HEK293 (cell line): ENCODE measurements around the gene EYA2.

ENCODE experiments used
- CTCF ChIA-PET: fragments of 350-600 bp; formaldehyde crosslinking; extraction: SDS; loops from one replicate; lab custom pipeline; 2021; ENCODE audit warnings: antibody characterized with exemption; lab: Yijun Ruan, JAX
- POLR2A ChIA-PET: fragments of 300-600 bp; formaldehyde crosslinking; extraction: SDS; loops from one replicate; lab custom pipeline; 2020; ENCODE audit warnings: antibody characterized with exemption, inconsistent platforms; lab: Yijun Ruan, JAX
- H3K27ac ChIP-seq: fragments of 200-500 bp; sonication (Bioruptor generic); 2 replicates; pipeline ENCODE4 v1.5.1; 2014; ENCODE audit warnings: low read depth, low read length, control low read depth, inconsistent platforms; ENCODE audit errors: extremely low read depth
- H3K36me3 ChIP-seq, 2 experiments: fragments of 200-500 bp in 1 of 2; sonication (Bioruptor generic) in 1 of 2; 1 replicate in 1 of 2; 2 replicates in 1 of 2; pipeline ENCODE4 v1.5.1; 2014 to 2017; ENCODE audit warnings: inconsistent platforms in 2 of 2, low read length in 2 of 2; ENCODE audit not compliant: control insufficient read depth in 2 of 2, insufficient read depth in 1 of 2
- H3K4me1 ChIP-seq: fragments of 200-500 bp; sonication (Bioruptor generic); 2 replicates; pipeline ENCODE4 v1.5.1; 2014; ENCODE audit warnings: mild to moderate bottlenecking, low read length, inconsistent platforms; ENCODE audit not compliant: control insufficient read depth, insufficient read depth
- H3K4me3 ChIP-seq: 2 replicates; pipeline ENCODE4 v1.5.1; 2011; ENCODE audit warnings: low read depth, mild to moderate bottlenecking, control low read depth, low read length, moderate library complexity
- H3K9me3 ChIP-seq: fragments of 200-500 bp; sonication (Bioruptor generic); 2 replicates; pipeline ENCODE4 v1.5.1; 2014; ENCODE audit warnings: low read depth, low read length, inconsistent platforms; ENCODE audit not compliant: control insufficient read depth, insufficient read depth
- FEZF1 ChIP-seq: fragments of 450-650 bp; formaldehyde crosslinking; IDR thresholded peaks from 2 replicates; pipeline ENCODE4 v1.5.1; 2016; ENCODE audit warnings: missing biosample characterization, missing genetic modification characterization
- GLIS1 ChIP-seq: fragments of 450-650 bp; formaldehyde crosslinking; IDR thresholded peaks from 2 replicates; pipeline ENCODE4 v1.5.1; 2016; ENCODE audit warnings: missing biosample characterization, missing genetic modification characterization
- HOXC10 ChIP-seq: sonication (generic); formaldehyde crosslinking; IDR thresholded peaks from 2 replicates; pipeline ENCODE4 v1.8.1; 2023; ENCODE audit warnings: mild to moderate bottlenecking, missing genetic modification reagents
- IKZF3 ChIP-seq: fragments of 450-650 bp; IDR thresholded peaks from 2 replicates; pipeline ENCODE4 v1.5.0; 2018; ENCODE audit warnings: missing biosample characterization, mild to moderate bottlenecking, missing genetic modification characterization, moderate library complexity
- KLF10 ChIP-seq: fragments of 450-650 bp; IDR thresholded peaks from 2 replicates; pipeline ENCODE4 v1.5.1; 2018; ENCODE audit warnings: missing biosample characterization, mild to moderate bottlenecking, missing genetic modification characterization
- KLF16 ChIP-seq: fragments of 450-650 bp; formaldehyde crosslinking; IDR thresholded peaks from 2 replicates; pipeline ENCODE4 v1.5.1; 2017; ENCODE audit warnings: missing biosample characterization, missing genetic modification characterization
- KLF17 ChIP-seq: fragments of 450-650 bp; formaldehyde crosslinking; IDR thresholded peaks from 2 replicates; pipeline ENCODE4 v1.5.1; 2016; ENCODE audit warnings: missing biosample characterization, missing genetic modification characterization
- KLF7 ChIP-seq: fragments of 450-650 bp; formaldehyde crosslinking; IDR thresholded peaks from 2 replicates; pipeline ENCODE4 v1.5.1; 2016; ENCODE audit warnings: missing biosample characterization, missing genetic modification characterization, borderline replicate concordance
- PRDM1 ChIP-seq: fragments of 450-650 bp; formaldehyde crosslinking; IDR thresholded peaks from 2 replicates; pipeline ENCODE4; 2016; ENCODE audit warnings: missing biosample characterization, missing genetic modification characterization
- SALL2 ChIP-seq: fragments of 450-650 bp; formaldehyde crosslinking; IDR thresholded peaks from 2 replicates; pipeline ENCODE4 v1.5.0; 2017; ENCODE audit warnings: missing biosample characterization, mild to moderate bottlenecking, missing genetic modification characterization, borderline replicate concordance
- SP7 ChIP-seq: fragments of 450-650 bp; formaldehyde crosslinking; IDR thresholded peaks from 2 replicates; pipeline ENCODE4 v1.5.1; 2016; ENCODE audit warnings: missing biosample characterization, missing genetic modification characterization
- TCF7L2 ChIP-seq: IDR thresholded peaks from 2 replicates; pipeline ENCODE4 v1.6.1; 2011; ENCODE audit warnings: low read depth, mild to moderate bottlenecking, inconsistent platforms, low read length, moderate library complexity, borderline replicate concordance
- TRIM28 ChIP-seq: IDR thresholded peaks from 2 replicates; pipeline ENCODE4 v1.6.1; 2011; ENCODE audit warnings: low read length, control low read depth, borderline replicate concordance
- YY1 ChIP-seq: fragments of 450-650 bp; formaldehyde crosslinking; IDR thresholded peaks from 2 replicates; pipeline ENCODE4 v1.5.1; 2018; ENCODE audit warnings: missing biosample characterization, missing genetic modification characterization
- ZFP3 ChIP-seq: fragments of 450-650 bp; formaldehyde crosslinking; IDR thresholded peaks from 2 replicates; pipeline ENCODE4 v1.5.1; 2016; ENCODE audit warnings: low read depth, missing biosample characterization, missing genetic modification characterization
- ZNF140 ChIP-seq: fragments of 450-650 bp; formaldehyde crosslinking; IDR thresholded peaks from 2 replicates; pipeline ENCODE4 v1.5.1; 2016; ENCODE audit warnings: missing biosample characterization, missing genetic modification characterization
- ZNF214 ChIP-seq: fragments of 450-650 bp; formaldehyde crosslinking; IDR thresholded peaks from 2 replicates; pipeline ENCODE4 v1.5.1; 2017; ENCODE audit warnings: missing biosample characterization, mild to moderate bottlenecking, missing genetic modification characterization, borderline replicate concordance
- ZNF266 ChIP-seq: fragments of 450-650 bp; formaldehyde crosslinking; IDR thresholded peaks from 2 replicates; pipeline ENCODE4 v1.5.1; 2016; ENCODE audit warnings: missing biosample characterization, missing genetic modification characterization, low read depth
- ZNF292 ChIP-seq: fragments of 450-650 bp; formaldehyde crosslinking; IDR thresholded peaks from 2 replicates; pipeline ENCODE4 v1.5.1; 2016; ENCODE audit warnings: low read depth, missing biosample characterization, missing genetic modification characterization, borderline replicate concordance
- ZNF341 ChIP-seq: fragments of 450-650 bp; formaldehyde crosslinking; IDR thresholded peaks from 2 replicates; pipeline ENCODE4; 2016; ENCODE audit warnings: low read depth, missing biosample characterization, missing genetic modification characterization
- ZNF350 ChIP-seq: fragments of 450-650 bp; formaldehyde crosslinking; IDR thresholded peaks from 2 replicates; pipeline ENCODE4 v1.5.0; 2017; ENCODE audit warnings: missing biosample characterization, mild to moderate bottlenecking, missing genetic modification characterization
- ZNF391 ChIP-seq: fragments of 450-650 bp; formaldehyde crosslinking; IDR thresholded peaks from 2 replicates; pipeline ENCODE4 v1.5.1; 2016; ENCODE audit warnings: low read depth, missing biosample characterization, missing genetic modification characterization, borderline replicate concordance
- ZNF404 ChIP-seq: fragments of 450-650 bp; formaldehyde crosslinking; IDR thresholded peaks from 2 replicates; pipeline ENCODE4 v1.5.1; 2017; ENCODE audit warnings: missing biosample characterization, missing genetic modification characterization
- ZNF521 ChIP-seq: fragments of 450-650 bp; formaldehyde crosslinking; IDR thresholded peaks from 2 replicates; pipeline ENCODE4 v1.5.1; 2017; ENCODE audit warnings: missing biosample characterization, mild to moderate bottlenecking, missing genetic modification characterization
- ZNF530 ChIP-seq: fragments of 450-650 bp; formaldehyde crosslinking; IDR thresholded peaks from 2 replicates; pipeline ENCODE4 v1.5.1; 2016; ENCODE audit warnings: low read depth, missing biosample characterization, missing genetic modification characterization
- ZNF544 ChIP-seq: fragments of 450-650 bp; formaldehyde crosslinking; IDR thresholded peaks from 2 replicates; pipeline ENCODE4 v1.5.0; 2017; ENCODE audit warnings: missing biosample characterization, missing genetic modification characterization
- ZNF561 ChIP-seq: fragments of 450-650 bp; IDR thresholded peaks from 2 replicates; pipeline ENCODE4 v1.5.1; 2018; ENCODE audit warnings: missing biosample characterization, missing genetic modification characterization, borderline replicate concordance
- ZNF600 ChIP-seq: fragments of 450-650 bp; formaldehyde crosslinking; IDR thresholded peaks from 2 replicates; pipeline ENCODE4 v1.5.1; 2016; ENCODE audit warnings: missing biosample characterization, missing genetic modification characterization
- ZNF610 ChIP-seq: fragments of 450-650 bp; formaldehyde crosslinking; IDR thresholded peaks from 2 replicates; pipeline ENCODE4 v1.5.1; 2016; ENCODE audit warnings: missing biosample characterization, missing genetic modification characterization, borderline replicate concordance
- ZNF626 ChIP-seq: fragments of 450-650 bp; sonication (Bioruptor Pico); formaldehyde crosslinking; IDR thresholded peaks from 2 replicates; pipeline ENCODE4 v1.5.1; 2018; ENCODE audit warnings: missing biosample characterization, missing genetic modification characterization, inconsistent platforms
- ZNF629 ChIP-seq: fragments of 450-650 bp; formaldehyde crosslinking; IDR thresholded peaks from 2 replicates; pipeline ENCODE4 v1.5.1; 2017; ENCODE audit warnings: missing biosample characterization, missing genetic modification characterization
- ZNF704 ChIP-seq: fragments of 450-650 bp; formaldehyde crosslinking; IDR thresholded peaks from 2 replicates; pipeline ENCODE4 v1.5.1; 2016; ENCODE audit warnings: missing biosample characterization, missing genetic modification characterization
- ZNF707 ChIP-seq: fragments of 450-650 bp; formaldehyde crosslinking; IDR thresholded peaks from 2 replicates; pipeline ENCODE4 v1.5.1; 2016; ENCODE audit warnings: missing biosample characterization, missing genetic modification characterization
- ZNF768 ChIP-seq: fragments of 450-650 bp; formaldehyde crosslinking; IDR thresholded peaks from 2 replicates; pipeline ENCODE4 v1.5.1; 2018; ENCODE audit warnings: missing biosample characterization, mild to moderate bottlenecking, missing genetic modification characterization
- ZSCAN23 ChIP-seq: fragments of 450-650 bp; formaldehyde crosslinking; IDR thresholded peaks from 2 replicates; pipeline ENCODE4 v1.5.1; 2016; ENCODE audit warnings: missing biosample characterization, missing genetic modification characterization
- ZSCAN30 ChIP-seq: fragments of 450-650 bp; IDR thresholded peaks from 2 replicates; pipeline ENCODE4 v1.5.1; 2018; ENCODE audit warnings: missing biosample characterization, mild to moderate bottlenecking, missing genetic modification characterization, moderate library complexity

The EYA2 gene

DNA sequence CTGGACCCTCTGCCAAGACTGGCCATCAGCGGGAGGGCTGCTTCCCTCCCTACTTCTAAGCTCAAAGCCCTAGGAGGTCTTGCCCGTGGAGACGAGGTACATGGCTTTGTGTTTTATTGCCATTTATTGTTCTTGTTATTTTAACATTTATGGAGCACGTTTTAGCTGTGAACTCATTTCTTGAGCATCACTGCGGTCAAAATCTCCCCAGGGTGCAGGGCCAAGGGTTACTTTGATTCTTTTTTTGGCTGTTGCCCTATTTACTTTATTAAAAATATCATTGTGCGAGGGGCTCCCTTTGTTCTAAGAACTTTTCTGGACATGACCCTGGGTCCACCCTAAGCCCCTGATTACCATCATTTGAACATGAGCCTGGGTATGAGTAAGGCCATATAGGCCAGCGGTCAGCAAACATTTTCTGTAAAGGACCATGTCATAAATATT, 51.6 kb downstream of the EYA2 start (continued):
- TF ChIP-seq SALL2 (tag by site-specific recombination) (no peak), ZNF341 (peak; percentile 37; the same call in 1 of the 2 replicates), ZNF600 (tag by site-specific recombination) (no peak), ZNF391 (tag by site-specific recombination) (no peak), ZNF629 (tag by site-specific recombination) (0 out of 2 replicates have a peak, but pooled peaks have one; percentile 17), ZNF266 (no peak), ZNF140 (tag by site-specific recombination) (no peak), ZNF561 (peak; percentile 75; the same call in 1 of the 2 replicates), ZNF404 (tag by site-specific recombination) (no peak), IKZF3 (tag by site-specific recombination) (peak; percentile 57; the same call in 1 of the 2 replicates), ZNF350 (tag by site-specific recombination) (no peak), GLIS1 (tag by site-specific recombination) (peak; percentile 96), ZNF530 (tag by site-specific recombination) (no peak), YY1 (tag by site-specific recombination) (peak; percentile 41; the same call in 1 of the 2 replicates)
- TF ChIP-seq, all 188 proteins: peak for 15

DNA sequence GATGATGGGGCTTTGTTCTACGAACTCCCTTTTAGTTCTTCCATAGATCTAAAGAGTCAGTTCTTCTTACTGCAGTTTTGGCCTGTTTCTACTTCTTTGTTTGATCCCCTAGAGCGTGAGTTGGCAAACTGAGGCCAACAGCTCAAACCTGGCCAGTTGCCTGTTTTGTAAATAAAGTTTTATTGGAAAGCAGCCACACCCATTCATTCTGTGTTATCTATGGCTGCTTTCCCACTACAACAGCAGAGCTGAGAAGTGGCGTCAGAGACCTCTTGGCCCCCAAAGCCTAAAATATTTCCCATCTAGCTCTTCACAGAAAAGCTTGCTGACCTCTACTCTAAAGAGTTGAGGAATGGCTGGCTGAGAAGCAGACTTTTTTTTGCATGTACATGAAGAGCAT, 52.2 kb downstream of the EYA2 start:
- TF ChIP-seq ZNF521 (no peak), KLF10 (tag by site-specific recombination) (peak; percentile 75), ZNF214 (tag by site-specific recombination) (no peak), PRDM1 (tag by site-specific recombination) (no peak), SP7 (no peak), ZSCAN30 (tag by site-specific recombination) (no peak), KLF16 (tag by site-specific recombination) (no peak), ZNF561 (peak; percentile 50; the same call in 1 of the 2 replicates), ZNF704 (tag by site-specific recombination) (no peak), ZNF350 (tag by site-specific recombination) (no peak), KLF7 (tag by site-specific recombination) (peak; percentile 83), ZNF768 (no peak)
- TF ChIP-seq, all 188 proteins: peak for 3
- ChIA-PET CTCF (no interaction called here), POLR2A (no interaction called here)
- no peaks in the 10 kb centered on the region for H3K36me3 ChIP-seq
- H3K27ac ChIP-seq: no peak overlapping the region
- H3K4me1 ChIP-seq: no peaks in the 10 kb centered on the region
- H3K4me3 ChIP-seq: no peak overlapping the region
- no peaks in the 10 kb centered on the region for H3K9me3 ChIP-seq

DNA sequence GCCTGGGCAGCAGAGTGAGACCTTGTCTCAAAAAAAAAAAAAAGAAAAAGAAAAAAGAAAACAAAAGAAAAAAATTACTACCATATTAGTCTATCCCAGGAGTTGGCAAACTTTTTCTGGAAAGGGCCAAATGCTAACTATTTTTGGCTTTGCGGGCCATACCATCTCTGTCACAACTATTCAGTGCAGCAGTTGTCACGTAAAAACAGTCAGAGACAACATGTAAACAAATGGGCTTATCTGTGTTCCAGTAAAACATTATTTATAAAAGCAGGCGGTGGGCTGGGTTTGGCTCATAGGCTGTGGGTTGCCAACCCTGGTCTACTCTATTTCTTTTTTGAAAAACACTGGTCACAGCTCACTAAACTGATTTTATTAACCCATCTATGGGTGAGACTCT, 53.4 kb downstream of the EYA2 start:
- no peaks in the 10 kb centered on the region for H3K4me1 ChIP-seq
- no peak overlapping the region for H3K27ac ChIP-seq
- no peaks in the 10 kb centered on the region for H3K36me3 ChIP-seq
- H3K4me3 ChIP-seq: no peak overlapping the region
- POLR2A ChIA-PET: interaction anchor here (0.7 kb wide), 1 partner anchor 18 kb away, joined by 4 read pairs; no protein-coding TSS in a partner anchor
- H3K9me3 ChIP-seq: no peaks in the 10 kb centered on the region
- CTCF ChIA-PET: interaction anchor here (1.2 kb wide), 1 partner anchor 9 kb away, joined by 3 read pairs; no protein-coding TSS in a partner anchor
- TF ChIP-seq TRIM28 (no peak), KLF17 (tag by site-specific recombination) (no peak), ZNF629 (tag by site-specific recombination) (no peak), HOXC10 (CRISPR knock-in tag) (no peak), TCF7L2 (no peak), ZNF707 (tag by site-specific recombination) (no peak), ZNF610 (tag by site-specific recombination) (no peak), ZNF544 (tag by site-specific recombination) (no peak), ZSCAN23 (tag by site-specific recombination) (no peak), ZFP3 (tag by site-specific recombination) (no peak), ZNF292 (tag by site-specific recombination) (no peak), ZNF626 (no peak), FEZF1 (tag by site-specific recombination) (no peak)
